Suprapubic skin (tissue), 4 donors: Measurements from ENCODE around the gene DISC1. TPM values are rescaled to one million over a fixed set of nuclear protein-coding genes. Genes with fewer than 3 reads are reported as not detected.

ENCODE experiments used
- DNase-seq, 2 donors: peaks; one replicate each; pipeline ENCODE4 v3.0.0-alpha.2; 2019; ENCODE audit warnings: low spot score in 2 of 2
- H3K27ac ChIP-seq: fragments of 200-600 bp; sonication (generic); one replicate; pipeline ENCODE4 v1.5.1; 2019
- H3K27me3 ChIP-seq: fragments of 200-600 bp; sonication (generic); one replicate; pipeline ENCODE4 v1.5.1; 2019
- H3K36me3 ChIP-seq: fragments of 200-600 bp; sonication (generic); one replicate; pipeline ENCODE4 v1.5.1; 2019
- H3K4me1 ChIP-seq: fragments of 200-600 bp; sonication (generic); one replicate; pipeline ENCODE4 v1.5.1; 2019
- H3K4me3 ChIP-seq: fragments of 200-600 bp; sonication (generic); one replicate; pipeline ENCODE4 v1.5.1; 2019; ENCODE audit warnings: mild to moderate bottlenecking
- H3K9me3 ChIP-seq: fragments of 200-600 bp; sonication (generic); one replicate; pipeline ENCODE4 v1.5.1; 2019
- CTCF ChIP-seq, 2 donors: fragments of 200-600 bp in 1 of 2; fragments of 450-650 bp in 1 of 2; sonication (generic) in 1 of 2; IDR thresholded peaks; one replicate each; pipeline ENCODE4 v1.5.1; 2016 to 2019; ENCODE audit warnings: antibody characterized with exemption in 2 of 2, mild to moderate bottlenecking in 1 of 2, moderate library complexity in 1 of 2
- EP300 ChIP-seq: sonication (generic); formaldehyde crosslinking; IDR thresholded peaks from one replicate; pipeline ENCODE4 v1.6.1; 2017; ENCODE audit warnings: antibody characterized with exemption
- POLR2A ChIP-seq, 2 donors: fragments of 450-650 bp; IDR thresholded peaks; one replicate each; pipeline ENCODE4 v1.6.1; 2017; ENCODE audit warnings: antibody characterized with exemption in 2 of 2, mild to moderate bottlenecking in 2 of 2, moderate library complexity in 2 of 2
- POLR2AphosphoS5 ChIP-seq, 3 donors: sonication (generic); formaldehyde crosslinking; IDR thresholded peaks; one replicate each; pipeline ENCODE4 v1.6.1; 2017; ENCODE audit warnings: antibody characterized with exemption in 3 of 3
- WGBS: methylation state at CpG from one replicate; pipeline ENCODE4 v1.1.5; 2018; 5-methylcytosine and 5-hydroxymethylcytosine counted together
- total RNA-seq, 4 donors: library from RNA; depleted of rRNA; stranded (reverse); fragments of >200 nt; gene quantifications; one replicate each; pipeline ENCODE4 v1.1.0, GENCODE V29; 2016

The DISC1 gene
- total RNA-seq, 4 donors from 2014 or later: 3.0 to 8.4 (median 5.2) TPM

DNA sequence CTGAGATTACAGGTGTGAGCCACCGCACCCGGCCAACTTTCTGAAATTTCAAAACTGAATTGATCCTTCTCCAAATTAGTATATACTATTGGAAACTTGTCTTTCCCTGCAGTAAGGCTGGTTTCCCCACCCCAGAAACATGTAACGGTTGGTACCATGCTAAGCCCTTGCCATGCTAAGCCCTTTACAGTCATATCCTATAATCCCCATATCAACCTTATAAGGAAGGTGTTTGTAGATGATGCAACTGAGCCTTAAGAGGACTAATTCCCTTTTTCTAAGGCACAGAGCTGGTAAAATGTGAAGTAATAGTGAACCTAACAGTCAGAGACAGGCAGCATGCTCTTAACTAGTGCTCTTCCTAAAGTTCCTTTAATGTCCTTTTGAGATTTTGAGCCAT lies 413.7 kb downstream of the DISC1 start:
- Histone ChIP-seq H3K27ac (no peak overlapping the region), H3K27me3 (no peaks in the 10 kb centered on the region), H3K4me3 (no peak overlapping the region), H3K4me1 (no peaks in the 10 kb centered on the region), H3K9me3 (no peaks in the 10 kb centered on the region), H3K36me3 (no peaks in the 10 kb centered on the region)
- TF ChIP-seq POLR2AphosphoS5 (IDR thresholded peaks at IDR 0.05) (no peak), POLR2A (IDR thresholded peaks at IDR 0.05) (no peak), CTCF (IDR thresholded peaks at IDR 0.05) (no peak), EP300 (no peak)
- no peak for DNase-seq
- WGBS: 74% methylated on average over 3 of the region's 3 CpGs

DNA sequence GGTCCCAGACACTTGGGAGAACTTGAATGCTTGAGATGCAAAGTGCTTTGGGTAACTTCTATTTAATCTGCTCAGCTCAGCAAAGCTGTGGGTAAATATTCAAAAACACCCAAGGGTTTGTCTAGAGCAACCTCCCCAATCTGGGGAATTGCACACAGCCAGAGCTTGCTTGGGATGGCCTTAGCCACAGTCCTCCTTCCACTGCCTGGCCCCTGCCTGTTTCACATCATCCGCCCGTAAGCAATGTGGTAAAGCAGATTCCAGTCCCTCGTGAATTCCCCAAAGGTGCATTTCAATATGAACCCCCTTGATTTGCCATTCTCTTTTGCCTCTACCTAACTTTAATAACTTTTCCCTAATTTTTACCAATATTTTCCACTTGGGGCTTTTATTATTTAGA lies 418.1 kb downstream of the DISC1 start:
- Histone ChIP-seq H3K36me3 (no peaks in the 10 kb centered on the region), H3K4me1 (no peaks in the 10 kb centered on the region), H3K27ac (no peak overlapping the region), H3K4me3 (no peak overlapping the region), H3K27me3 (no peaks in the 10 kb centered on the region), H3K9me3 (no peaks in the 10 kb centered on the region)
- WGBS: 94% methylated on average over 3 of the region's 3 CpGs
- no peak for DNase-seq
- no peak for TF ChIP-seq EP300
- TF ChIP-seq CTCF (IDR thresholded peaks at IDR 0.05): no peak
- TF ChIP-seq POLR2A (IDR thresholded peaks at IDR 0.05): no peak
- no peak for TF ChIP-seq POLR2AphosphoS5 (IDR thresholded peaks at IDR 0.05)

- no peaks in the 10 kb centered on the region for H3K36me3 ChIP-seq
- no peak overlapping the region for H3K27ac ChIP-seq
- no peak overlapping the region for H3K4me3 ChIP-seq
- H3K27me3 ChIP-seq: no peaks in the 10 kb centered on the region
- DNase-seq: no peak
- H3K9me3 ChIP-seq: no peaks in the 10 kb centered on the region
- 65% methylated on average over 8 of the region's 8 CpGs for WGBS
- no peaks in the 10 kb centered on the region for H3K4me1 ChIP-seq
- TF ChIP-seq POLR2AphosphoS5 (IDR thresholded peaks at IDR 0.05): no peak
Measured at GRCh38 chr1:232045139-232045994, 418.8 kb downstream of the DISC1 start.

DNA sequence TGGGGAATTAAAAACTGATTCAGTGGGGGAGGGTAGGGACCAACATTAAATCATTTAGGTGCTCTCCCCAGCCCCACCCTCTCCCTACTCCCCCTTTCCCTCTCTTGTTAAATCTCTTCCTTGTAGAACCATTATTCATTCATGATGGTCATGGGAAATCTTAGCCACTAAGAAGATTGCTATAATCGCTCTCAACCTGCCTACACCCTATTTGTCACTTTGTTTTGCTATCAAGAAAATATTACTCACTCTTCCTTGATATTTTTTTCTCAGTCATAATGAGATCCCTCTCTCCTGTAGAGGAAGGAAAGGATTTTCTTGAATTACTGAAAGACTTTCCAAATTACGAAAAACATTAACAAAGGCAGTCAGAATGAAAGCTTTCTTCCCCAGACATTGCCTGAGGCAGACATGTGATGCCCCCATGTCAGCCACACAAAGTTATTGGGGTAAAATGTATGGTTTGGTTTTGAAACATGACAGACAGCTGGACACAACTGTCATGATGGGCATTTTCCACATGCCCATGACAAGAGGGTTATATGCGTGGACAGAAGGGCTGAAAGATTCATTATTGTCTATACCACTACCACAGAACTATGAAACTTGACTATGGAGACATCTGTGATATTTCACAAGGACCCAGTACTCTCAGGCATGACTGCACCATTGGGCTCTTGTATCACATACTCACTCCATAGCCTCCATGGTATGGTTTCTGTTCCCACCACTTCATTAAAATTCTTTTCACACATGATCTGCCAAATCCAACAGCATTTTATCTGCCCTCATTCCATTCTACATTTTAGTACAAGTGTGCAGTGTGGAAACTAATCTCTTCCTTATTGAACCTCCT lies 420.1 kb downstream of the DISC1 start:
- Histone ChIP-seq H3K27me3 (no peaks in the 10 kb centered on the region), H3K9me3 (no peaks in the 10 kb centered on the region), H3K27ac (no peak overlapping the region), H3K4me3 (no peak overlapping the region), H3K4me1 (no peaks in the 10 kb centered on the region), H3K36me3 (no peaks in the 10 kb centered on the region)
- 88% methylated on average over 3 of the region's 3 CpGs for WGBS
- no peak for DNase-seq
- no peak for TF ChIP-seq CTCF (IDR thresholded peaks at IDR 0.05)
- TF ChIP-seq EP300: no peak
- TF ChIP-seq POLR2A (IDR thresholded peaks at IDR 0.05): no peak
- TF ChIP-seq POLR2AphosphoS5 (IDR thresholded peaks at IDR 0.05): no peak

DNA sequence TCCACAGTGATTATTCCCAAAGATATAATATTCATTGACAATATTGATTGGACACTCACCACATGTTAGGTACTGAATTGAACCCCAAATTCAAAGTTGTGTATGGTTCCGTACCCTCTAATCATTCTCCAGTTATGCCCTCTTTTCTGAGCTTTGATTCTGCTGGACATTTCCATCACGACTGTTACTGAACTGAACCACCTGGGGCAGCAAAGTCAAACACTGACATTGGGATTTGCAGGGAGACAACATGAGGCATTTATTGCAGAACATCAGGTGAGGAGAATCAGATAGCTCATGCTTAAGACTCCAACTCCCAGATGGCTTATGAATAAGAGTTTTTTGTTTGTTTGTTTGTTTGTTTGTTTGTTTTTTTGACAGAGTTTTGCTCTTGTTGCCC lies 420.9 kb downstream of the DISC1 start:
- Histone ChIP-seq H3K4me3 (no peak overlapping the region), H3K9me3 (no peaks in the 10 kb centered on the region), H3K27ac (no peak overlapping the region), H3K36me3 (no peaks in the 10 kb centered on the region), H3K27me3 (no peaks in the 10 kb centered on the region), H3K4me1 (no peaks in the 10 kb centered on the region)
- DNase-seq: no peak
- WGBS: 86% methylated on average over 2 of the region's 2 CpGs
- TF ChIP-seq POLR2AphosphoS5 (IDR thresholded peaks at IDR 0.05) (no peak), CTCF (IDR thresholded peaks at IDR 0.05) (no peak), POLR2A (IDR thresholded peaks at IDR 0.05) (no peak), EP300 (no peak)
